ENCODE data around the gene IFT81. TPM values are rescaled to one million over a fixed set of nuclear protein-coding genes. Genes with fewer than 3 reads are reported as not detected.

Gene IFT81
- total and polyA plus RNA-seq, 2 of the 13 experiments (the other 11 are each of a cell fraction or from before 2014, with no cell fraction given), result 4.2 to 13.0 TPM

GRCh38 chr12:110247340-110248095 lies 123.4 kb downstream of the IFT81 start (continued):
- TF ChIP-seq AHDC1 (CRISPR knock-in tag; IDR thresholded peaks at IDR 0.05; ENCODE audit: borderline replicate concordance) (0 out of 2 replicates have a peak, but pooled peaks have one; percentile 55), ZNF629 (CRISPR knock-in tag; conservative IDR thresholded peaks at IDR 0.05) (0 out of 2 replicates have a peak, but pooled peaks have one; percentile 31), MLXIP (CRISPR knock-in tag; IDR thresholded peaks at IDR 0.05; ENCODE audit: borderline replicate concordance) (no peak), AKAP8 (CRISPR knock-in tag; IDR thresholded peaks at IDR 0.05) (0 out of 2 replicates have a peak, but pooled peaks have one; percentile 55), SKIL (CRISPR knock-in tag; IDR thresholded peaks at IDR 0.05; ENCODE audit: borderline replicate concordance) (no peak), ZNF776 (CRISPR knock-in tag; IDR thresholded peaks at IDR 0.05) (0 out of 2 replicates have a peak, but pooled peaks have one; percentile 22), ZNF12 (CRISPR knock-in tag; IDR thresholded peaks at IDR 0.05) (no peak), ATF6 (CRISPR knock-in tag; conservative IDR thresholded peaks at IDR 0.05) (no peak), ZNF17 (CRISPR knock-in tag; IDR thresholded peaks at IDR 0.05) (no peak), MAF1 (CRISPR knock-in tag; IDR thresholded peaks at IDR 0.05; ENCODE audit: borderline replicate concordance) (no peak), NFATC3 (CRISPR knock-in tag; IDR thresholded peaks at IDR 0.05) (no peak), KAT7 (CRISPR knock-in tag; IDR thresholded peaks at IDR 0.05; ENCODE audit: borderline replicate concordance) (0 out of 2 replicates have a peak, but pooled peaks have one; percentile 57), MBD4 (IDR thresholded peaks at IDR 0.05; ENCODE audit: borderline replicate concordance, low read length) (no peak), SSRP1 (CRISPR knock-in tag; IDR thresholded peaks at IDR 0.05) (no peak)

All from HepG2 (cell line).